ENCODE measurements around the gene HSD17B2.

HSD17B2 gene

DNA sequence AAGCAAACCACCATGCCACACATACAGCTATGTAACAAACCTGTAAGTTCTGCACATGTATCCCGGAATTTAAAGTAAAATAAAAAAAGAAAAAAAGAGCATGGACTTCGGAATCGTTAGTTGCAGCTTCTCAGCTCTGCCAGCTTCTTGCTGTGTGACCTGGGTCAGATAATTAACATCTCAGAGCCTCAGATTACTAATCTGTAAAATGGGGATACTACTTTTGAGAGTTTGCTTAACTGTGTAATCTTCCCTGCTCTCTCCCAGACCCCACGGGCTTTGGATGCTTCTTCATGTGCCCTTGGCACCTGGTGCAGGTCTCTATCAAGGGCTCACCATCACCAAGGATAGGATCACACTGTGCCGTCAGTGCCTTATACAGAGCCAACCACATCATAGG, 16.6 kb downstream of the HSD17B2 start:
- DNase-seq: no peak

DNA sequence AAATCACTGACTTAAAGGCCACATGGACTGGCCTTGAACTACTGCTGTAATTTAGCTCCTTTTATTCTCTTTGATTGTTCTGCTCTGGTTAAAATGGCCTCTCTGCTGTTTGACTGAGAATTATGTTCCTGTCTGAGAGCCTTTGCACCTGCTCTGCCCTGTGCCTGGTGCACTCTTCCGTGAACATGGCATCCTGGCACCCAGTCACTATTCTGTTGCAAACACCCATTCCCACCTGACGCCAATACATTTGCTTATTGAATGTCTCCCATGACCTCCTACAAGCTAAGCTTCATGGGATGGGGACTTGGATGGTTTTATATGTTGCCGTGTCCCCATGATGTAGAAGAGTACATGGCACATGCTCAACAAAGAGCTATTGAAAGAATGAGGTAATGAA, 20.1 kb downstream of the HSD17B2 start:
- DNase-seq: no peak

DNA sequence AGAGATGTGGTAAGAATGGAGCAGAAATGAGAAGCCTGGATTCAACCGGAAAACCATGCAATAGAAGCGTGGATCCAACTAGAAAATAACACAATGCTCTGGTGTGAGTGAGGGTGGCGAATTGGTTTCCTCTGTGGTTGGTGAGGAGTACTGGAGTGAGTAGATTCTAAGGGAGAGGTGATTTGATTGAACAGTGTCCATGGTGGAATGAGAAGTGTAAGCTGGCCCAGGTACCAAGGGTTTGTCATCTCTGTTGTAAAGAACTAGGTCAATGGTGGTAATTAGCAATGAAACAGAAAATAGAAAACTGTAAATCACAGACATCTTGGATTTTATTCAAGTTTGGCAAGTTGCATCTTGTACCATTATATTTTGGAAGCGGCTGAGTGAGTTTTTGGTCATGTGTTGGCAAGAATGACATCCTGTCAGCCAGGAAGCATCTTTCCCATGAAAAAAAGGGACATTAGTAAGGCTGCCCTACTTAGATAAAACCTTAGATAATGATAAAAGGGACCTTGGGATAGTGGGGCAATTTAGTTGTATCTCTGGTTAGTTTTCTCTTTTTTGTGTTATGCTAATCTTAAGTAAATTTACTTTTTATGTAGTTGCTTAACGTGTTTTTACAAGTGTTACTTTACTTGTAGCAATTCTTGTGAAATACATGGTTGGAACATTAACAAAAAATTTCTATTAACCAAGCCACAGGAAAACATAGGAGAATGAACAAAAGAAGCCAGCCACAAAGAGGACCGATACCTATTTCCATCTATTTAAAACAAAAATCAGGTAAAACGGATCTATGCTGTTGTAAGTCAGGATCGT, 20.9 kb downstream of the HSD17B2 start:
- no peak for DNase-seq

DNA sequence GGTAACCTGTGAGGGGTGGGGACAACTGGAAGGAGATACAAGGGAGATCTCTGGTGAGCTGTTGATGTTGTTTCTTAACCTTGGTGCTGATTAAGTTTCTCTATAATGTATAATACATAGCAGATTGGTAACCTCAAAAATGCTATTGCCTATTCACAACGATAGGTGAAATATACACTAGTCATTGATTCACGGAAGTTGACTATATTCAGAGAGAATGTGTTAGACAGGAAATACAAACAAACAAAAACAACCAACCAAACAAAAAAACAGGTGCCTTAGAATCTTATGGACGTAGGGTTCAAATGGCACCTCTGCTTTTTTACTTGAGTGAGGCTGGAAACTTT, 21.5 kb downstream of the HSD17B2 start:
- DNase-seq: no peak

DNA sequence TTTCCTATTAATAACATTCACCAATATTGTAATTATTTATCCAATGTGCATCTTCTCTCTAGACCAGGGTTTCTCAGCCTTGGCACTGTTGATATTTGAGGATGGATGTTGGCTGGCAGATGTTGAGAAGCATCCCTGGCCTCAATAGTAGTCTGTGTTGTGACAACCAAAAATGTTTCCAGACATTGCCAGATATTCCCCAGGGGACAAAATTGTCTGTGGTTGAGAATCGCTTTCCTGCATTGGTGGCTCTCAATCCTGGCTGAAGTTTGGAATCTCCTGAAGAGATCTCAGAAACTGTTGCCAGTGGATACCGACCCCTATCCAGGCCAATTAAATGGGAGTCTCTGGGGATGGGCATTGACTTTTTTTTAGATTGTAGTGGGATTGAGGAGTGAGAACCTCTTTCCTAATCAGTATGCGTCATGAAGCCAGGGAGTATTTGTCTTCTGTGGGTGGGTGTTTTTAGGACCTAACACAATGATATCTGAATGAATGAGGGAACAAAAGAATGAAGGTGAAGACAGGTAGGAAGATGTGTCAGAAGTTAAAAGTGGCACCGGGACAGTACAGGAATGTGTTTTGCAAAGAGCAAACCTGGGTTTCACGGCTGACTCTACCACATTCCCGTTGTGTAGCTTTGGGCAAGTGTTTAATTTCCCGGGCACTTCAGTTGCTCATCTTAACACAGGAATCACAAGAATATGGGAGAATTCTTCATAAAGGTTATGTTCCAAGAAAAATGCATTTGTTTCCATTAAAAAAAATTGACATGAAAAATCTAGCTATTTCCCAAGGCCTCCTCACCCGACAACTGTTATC, 24.3 kb downstream of the HSD17B2 start:
- no peak for DNase-seq

DNA sequence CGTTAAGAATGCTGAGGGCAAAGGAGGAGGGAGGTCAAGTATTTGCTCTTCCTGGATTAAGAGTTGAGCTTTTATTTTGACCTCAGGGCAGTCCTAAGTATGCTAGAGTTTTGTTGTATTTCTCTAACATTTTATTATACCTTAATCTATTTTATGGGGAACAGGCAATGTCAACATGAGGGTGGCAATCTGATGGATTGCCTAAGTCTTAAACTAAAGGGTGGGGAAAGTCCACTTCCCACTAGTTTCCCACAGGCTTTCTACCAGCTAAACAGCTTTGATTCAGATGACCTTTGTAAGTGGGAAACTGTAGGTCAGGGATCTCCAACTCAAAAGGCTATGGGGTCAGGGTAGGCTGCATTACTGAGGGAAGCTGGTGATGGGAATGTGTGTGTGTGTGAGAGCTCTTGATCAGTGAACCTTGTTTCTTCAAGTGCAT, 24.9 kb downstream of the HSD17B2 start:
- DNase-seq: no peak

DNA sequence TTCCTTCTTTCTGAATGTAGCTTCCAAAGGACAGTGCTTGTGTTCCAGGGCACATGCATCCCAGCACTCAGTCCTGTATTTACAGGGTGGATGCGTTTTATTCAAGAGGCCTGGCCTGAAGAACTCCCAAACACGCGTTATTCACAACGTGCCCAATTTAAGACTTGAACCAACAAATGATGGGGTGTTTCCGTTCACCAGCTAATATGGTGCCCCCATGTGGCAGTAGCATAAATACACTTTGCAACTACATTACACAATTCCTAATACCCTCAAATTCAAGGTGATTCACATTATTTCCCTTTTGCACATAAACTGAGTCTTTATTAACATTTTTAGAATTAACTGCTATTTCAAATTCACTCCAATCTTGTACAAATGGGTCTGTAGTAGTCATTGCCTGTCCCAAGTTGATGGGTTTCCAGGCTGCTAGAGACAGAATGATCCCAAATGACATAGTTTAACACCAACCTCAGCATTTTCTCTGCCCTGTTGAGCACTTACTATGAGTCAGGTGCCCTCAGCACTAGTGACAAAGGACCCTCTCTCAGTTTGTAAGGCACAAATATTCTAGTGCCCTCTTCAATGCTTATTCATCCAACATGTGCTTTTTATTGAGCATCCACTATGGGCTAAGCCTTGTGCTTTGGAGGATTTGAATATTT, 26.9 kb downstream of the HSD17B2 start:
- peak; percentile 52 for DNase-seq

DNA sequence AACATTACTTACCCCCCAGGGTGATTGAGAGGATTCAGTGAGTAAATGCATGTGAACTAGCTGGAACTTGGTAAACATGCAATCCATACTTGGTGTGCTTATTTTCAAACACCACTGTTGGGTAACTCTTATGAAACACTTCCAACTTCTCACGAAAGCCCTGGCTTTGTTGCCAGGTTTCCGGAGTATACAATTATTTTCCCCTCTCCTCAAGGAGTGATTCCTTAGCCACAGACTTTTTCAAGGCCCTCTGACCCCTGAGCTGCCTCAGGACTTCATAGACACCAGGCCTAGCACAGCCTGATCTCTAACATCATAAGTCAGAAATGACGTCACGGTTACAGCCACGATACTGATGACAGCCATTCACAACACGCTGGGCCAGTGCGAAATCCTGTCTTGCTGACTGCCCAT, 27.6 kb downstream of the HSD17B2 start:
- DNase-seq: no peak

DNA sequence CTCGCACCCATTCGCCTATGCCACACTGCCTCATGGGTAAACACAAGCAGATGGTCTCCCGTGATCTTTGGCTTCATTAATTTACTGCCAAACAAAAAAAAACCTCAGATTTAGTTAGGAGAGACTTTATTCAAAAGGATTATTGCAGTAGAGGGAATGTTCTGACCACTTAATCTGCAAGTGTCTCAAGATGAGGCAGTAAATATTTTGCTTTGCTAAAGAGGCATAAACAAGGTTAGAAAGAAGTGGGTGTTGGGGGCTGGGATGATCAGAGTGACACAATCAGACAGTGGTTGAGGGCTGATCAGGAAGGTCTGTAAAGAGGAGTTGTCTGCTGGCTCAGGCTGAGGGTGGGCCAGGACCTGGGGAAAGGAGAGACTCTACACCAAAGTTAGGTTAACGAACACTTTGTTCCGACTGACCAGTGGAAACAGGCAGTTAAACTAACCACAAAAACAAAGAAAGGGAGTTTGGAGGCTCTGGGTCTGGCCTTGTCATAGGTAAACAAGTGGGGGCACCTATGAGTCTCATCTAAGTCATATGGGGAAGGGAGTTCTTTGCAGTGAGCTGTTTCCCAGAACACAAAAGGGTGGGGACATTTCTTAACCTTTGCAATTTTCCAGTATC, 28.5 kb downstream of the HSD17B2 start:
- no peak for DNase-seq

DNA sequence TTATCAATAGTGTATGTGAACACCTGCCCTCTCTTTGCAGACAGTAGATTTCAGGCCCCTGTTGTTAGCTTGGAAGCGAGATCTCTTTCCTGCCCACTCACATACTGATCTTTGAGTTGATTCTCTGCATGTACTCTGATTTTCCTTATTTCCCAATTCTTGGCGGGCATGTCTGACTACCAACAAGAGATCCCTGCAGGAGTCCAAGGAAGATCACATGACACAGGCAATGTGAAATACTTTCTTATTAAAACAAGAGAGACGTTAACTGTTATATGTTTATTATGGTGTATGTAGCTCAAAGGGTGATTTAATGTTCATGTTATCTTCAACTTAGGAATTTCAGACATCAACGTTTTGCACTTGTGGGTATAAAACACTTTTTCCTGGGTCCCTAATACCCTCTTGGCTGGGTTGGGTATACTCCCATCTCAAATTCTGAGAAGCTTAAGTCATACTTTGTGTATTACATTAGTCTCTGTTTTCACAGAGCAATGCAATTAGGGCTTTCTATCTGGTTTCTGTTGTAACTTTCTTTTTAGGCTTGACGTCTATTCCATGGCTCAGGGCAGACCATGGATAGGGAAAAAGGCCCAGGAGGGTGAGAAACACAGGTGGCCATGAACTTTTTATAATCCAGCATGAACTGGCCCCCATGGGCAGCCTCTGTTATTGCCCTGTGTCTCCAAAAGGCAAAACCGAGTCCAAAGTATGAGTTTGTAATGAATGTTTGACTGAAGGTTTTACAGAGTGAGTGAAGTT, 32.2 kb downstream of the HSD17B2 start:
- no peak for DNase-seq

DNA sequence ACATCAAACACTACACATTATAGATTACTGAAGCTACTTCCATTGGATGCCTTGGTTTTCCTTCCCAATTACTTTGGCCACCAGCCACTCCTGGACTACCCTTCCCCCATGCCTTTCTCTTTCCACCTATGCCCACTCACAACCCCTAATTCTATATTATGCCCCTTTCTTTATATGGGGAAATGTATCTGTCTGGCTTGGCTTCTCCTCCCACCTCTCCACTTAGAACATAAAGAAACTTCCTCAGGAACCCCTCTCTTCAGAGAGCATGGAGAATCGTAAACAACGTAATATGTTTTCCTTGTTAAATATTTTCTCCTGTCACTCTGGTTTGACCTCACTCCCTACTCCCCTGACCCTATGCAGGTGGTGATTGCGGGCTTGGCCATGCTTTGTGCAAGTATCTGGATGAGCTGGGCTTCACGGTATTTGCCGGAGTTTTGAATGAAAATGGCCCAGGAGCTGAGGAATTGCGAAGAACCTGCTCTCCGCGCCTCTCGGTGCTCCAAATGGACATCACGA, 32.8 kb downstream of the HSD17B2 start:
- no peak for DNase-seq

DNA sequence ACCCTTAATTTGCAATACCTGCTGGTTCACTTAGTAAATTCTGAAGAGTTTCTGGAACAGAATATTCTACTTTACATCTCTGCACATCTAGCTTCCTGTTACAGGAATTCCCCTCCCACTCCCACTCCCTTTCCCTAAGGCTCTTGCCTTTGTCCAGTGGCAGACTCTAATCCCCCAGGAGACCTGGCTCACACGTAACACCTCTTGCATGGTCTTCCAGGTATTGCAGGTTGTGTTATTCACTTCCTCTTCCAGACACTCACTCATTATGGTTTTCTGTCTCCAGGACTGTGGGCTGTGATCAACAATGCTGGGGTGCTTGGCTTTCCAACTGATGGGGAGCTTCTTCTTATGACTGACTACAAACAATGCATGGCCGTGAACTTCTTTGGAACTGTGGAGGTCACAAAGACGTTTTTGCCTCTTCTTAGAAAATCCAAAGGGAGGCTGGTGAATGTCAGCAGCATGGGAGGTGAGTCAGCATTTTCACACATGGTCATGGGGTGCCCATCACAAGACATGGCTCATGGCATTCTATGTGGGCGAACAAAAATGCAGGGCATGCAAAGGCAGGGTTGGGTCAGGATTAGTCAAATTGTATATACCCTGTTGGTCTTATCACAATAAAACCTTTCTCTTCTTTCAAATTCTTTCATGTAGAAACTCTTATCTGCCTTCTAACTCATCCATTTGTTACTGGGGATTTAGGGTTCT, 35.8 kb downstream of the HSD17B2 start:
- no peak for DNase-seq

DNA sequence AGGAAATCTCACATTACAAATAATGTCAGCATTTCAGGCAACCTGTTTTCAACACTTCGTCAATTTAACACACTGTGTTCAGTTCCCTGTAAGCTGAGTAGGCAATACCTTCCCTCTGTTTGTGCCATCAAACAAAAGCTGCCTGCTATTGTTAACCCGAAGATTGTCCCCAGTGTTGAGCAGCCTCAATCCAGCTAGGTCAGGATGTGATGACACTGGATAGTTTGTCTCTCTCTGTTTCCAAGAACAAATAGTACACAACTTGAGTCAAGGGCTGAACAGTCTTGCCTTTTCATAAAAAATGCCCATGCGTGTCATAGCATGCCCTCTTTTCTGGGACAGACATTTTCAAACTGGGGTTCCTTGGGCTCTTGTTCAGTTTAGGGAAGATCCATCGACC, 36.4 kb downstream of the HSD17B2 start:
- no peak for DNase-seq

DNA sequence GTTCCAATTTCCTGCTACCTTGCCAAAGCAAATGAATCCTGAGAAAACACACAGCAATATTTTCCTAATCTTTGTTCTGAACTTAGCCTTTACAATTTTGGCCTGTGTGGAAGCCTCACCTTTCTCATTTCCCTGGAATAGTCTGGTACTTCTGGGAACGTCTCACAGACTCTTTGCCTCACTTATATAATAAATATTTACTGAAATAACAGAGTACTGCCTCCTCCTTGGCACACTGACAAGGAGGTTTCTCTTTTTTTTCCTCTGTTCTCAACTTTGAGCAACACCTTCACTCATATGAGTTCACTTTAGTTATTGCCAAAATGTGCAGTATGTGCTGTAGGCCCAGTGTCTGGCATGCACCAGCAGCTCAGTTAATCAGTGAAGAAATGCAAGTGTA, 37.3 kb downstream of the HSD17B2 start:
- no peak for DNase-seq

DNA sequence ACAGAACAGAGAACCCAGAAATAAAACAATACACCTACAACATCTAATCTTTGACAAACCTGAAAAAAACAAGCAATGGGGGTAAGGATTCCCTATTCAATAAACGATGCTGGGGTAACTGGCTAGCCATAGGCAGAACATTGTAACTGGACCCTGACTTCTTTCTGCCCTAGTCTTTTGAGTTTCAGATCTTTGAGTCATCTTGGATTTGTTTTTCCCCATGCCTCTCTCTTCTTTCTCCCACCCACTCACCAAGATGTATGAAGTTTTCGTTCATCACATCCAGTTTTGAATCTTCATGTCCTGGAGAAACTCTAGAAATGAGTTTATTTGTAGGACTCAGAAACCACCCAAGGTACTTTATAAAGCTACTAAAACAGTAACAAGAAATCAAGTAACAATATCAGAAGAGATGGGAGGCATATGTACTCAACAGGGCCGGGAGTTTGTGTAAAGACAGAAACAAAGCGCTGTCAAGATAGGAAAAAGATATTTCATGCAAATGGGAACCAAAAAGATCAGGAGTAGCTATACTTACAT, 39.0 kb downstream of the HSD17B2 start:
- no peak for DNase-seq

DNA sequence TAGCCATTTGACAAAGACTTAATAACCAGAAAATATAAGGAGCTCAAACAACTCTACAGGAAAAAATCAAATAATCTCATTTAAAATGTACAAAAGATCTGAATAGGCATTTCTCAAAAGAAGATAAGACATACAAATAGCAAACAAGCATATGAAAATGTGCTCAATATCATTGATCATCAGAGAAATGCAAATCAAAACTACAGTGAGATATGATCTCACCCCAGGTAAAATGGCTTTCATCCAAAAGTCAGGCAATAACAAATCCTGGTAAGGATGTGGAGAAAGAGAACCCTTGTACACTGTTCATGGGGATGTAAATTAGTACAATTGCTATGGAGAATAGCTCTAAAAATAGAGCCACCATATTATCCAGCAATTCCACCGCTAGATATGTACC, 43.1 kb downstream of the HSD17B2 start:
- no peak for DNase-seq

DNA sequence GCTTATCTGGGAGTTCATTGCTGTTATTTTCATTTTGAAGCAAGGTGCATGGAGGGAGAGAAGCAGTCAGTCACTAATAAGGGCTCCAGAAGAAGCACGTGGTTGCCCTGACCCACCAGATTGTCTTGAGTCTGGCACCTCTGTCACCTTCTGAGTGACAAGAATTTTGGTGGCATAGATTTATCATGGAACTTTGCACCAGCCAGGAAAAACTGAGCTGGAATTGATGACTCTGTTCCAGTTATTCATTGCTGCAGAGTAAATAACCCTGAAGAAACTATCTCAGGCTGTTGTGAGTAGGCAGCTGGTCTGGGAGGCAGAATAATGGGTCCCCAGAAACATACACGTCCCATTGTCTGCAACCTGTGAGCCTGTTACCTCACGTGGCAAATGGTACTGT, 44.8 kb downstream of the HSD17B2 start:
- no peak for DNase-seq

DNA sequence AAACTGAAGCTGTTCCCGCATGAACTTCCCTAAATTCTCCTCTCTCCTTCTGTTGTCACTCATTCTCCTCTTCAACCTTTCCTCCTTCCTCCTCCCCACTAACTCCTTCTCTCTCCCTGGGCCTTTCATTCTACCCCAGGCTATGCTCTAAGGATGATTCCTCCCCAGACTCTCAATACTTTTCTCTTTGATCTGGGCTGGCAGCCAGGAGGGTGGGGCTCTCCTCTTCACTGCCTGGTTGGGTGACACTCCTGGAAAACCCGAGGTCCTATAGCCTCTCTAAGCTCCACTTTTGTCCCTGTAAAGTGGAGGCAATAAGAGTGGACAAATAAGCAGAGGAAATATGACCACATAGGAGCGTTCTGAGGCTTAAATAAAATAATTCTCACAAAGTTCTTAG, 46.2 kb downstream of the HSD17B2 start:
- no peak for DNase-seq

DNA sequence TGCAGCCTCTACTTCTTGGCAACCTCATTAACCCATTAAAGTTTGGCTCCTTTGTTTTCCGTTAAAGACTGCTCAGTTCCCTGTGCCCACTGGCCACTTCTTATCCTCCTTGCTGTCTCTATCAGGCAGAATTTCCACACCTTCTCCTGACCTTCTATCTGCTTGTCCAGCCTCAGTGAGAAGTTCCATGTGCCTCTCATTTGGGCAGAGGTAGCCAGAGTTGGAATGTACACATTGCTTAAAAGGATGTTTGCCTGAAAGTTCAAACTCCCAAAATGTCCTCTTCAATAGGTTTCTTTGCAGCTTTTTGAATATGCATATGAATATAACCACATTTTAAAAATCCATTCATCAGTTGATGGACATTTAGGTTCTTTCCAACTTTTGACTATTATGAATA, 47.0 kb downstream of the HSD17B2 start:
- no peak for DNase-seq

DNA sequence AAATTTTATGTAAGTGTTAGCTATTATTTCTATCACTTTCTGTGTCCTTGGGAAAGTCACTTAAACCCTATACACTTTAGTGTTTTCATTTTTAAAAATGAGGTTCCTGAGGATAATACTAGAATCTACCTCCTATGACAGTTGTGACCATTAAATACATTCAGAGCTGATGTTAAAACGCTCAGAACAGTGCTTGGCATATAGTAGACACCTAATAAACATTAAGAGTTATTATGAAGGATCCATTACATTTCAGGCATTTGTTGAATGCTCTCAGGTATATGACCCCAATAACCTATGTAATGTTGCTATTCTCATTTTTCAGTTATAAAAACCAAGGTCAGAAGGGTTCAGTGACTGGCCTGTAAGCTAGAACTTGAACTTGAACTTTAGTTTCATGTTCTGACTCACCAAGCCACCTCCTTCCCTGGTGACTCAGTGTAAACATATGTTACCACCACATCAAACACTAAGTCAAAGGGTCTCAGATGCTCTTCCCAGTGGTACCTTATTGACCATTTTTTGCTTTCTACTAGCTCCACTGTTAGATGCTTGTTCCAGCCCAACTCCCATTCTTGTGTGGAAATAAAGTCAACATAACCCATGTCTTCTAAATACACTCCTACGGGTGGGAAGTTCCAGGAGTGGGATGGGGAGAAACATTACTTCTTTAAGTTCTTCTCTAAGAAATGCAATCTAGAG, 47.6 kb downstream of the HSD17B2 start:
- DNase-seq: no peak

All from hematopoietic multipotent progenitor cell treated with erythropoietin and hydrocortisone succinate and interleukin-3 and kit ligand, for 8 days (in vitro differentiated cells).